CD4-positive, CD25-positive, alpha-beta regulatory T cell (primary cell): ENCODE measurements around the gene TDRD7. TPM values are rescaled to one million over a fixed set of nuclear protein-coding genes. Genes with fewer than 3 reads are reported as not detected.

ENCODE experiments used
- ATAC-seq, 2 donors: fragments of 150-1000 bp; cut with Tn5 transposase; one replicate each; pipeline ENCODE4 v1.10.0; 2021; ENCODE audit warnings: low read depth in 2 of 2, moderate number of reproducible peaks in 2 of 2, moderate library complexity in 1 of 2
- DNase-seq, 3 donors: peaks; one replicate each; pipeline versions ENCODE4 v3.0.0 to v3.0.0-alpha.2; 2012 to 2022; ENCODE audit warnings: mixed read lengths in 1 of 3
- H3K27ac ChIP-seq: one replicate; pipeline ENCODE4 v1.7.0; 2013; ENCODE audit warnings: mild to moderate bottlenecking, low read length; ENCODE audit not compliant: insufficient read depth, poor library complexity, severe bottlenecking
- H3K27me3 ChIP-seq: one replicate; pipeline ENCODE4 v1.7.0; 2013; ENCODE audit warnings: low read length; ENCODE audit not compliant: control insufficient read depth, insufficient read depth
- H3K36me3 ChIP-seq: one replicate; pipeline ENCODE4 v1.7.0; 2013; ENCODE audit warnings: mild to moderate bottlenecking, low read length, moderate library complexity; ENCODE audit not compliant: control insufficient read depth, insufficient read depth
- H3K4me1 ChIP-seq: 2 replicates; pipeline ENCODE4 v1.7.0; 2013; ENCODE audit warnings: mild to moderate bottlenecking, low read length; ENCODE audit not compliant: insufficient read depth, control insufficient read depth, poor library complexity, severe bottlenecking
- H3K4me3 ChIP-seq: one replicate; pipeline ENCODE4 v1.7.0; 2013; ENCODE audit warnings: low read depth, mild to moderate bottlenecking, low read length, moderate library complexity
- H3K9me3 ChIP-seq, 2 experiments: 1 replicate in 1 of 2; 2 replicates in 1 of 2; pipeline ENCODE4 v1.7.0; 2013; ENCODE audit warnings: low read length in 2 of 2, mild to moderate bottlenecking in 1 of 2, moderate library complexity in 1 of 2; ENCODE audit not compliant: control insufficient read depth in 2 of 2
- H3K27ac Mint-ChIP-seq, 3 donors: one replicate each; pipeline ENCODE4 v1.8.0; 2020 to 2022; ENCODE audit warnings: mild to moderate bottlenecking in 3 of 3, mixed read lengths in 3 of 3, moderate library complexity in 2 of 3
- H3K27me3 Mint-ChIP-seq: one replicate; pipeline ENCODE4 v1.8.0; 2022; ENCODE audit warnings: mild to moderate bottlenecking, mixed read lengths
- H3K36me3 Mint-ChIP-seq: one replicate; pipeline ENCODE4 v1.8.0; 2020; ENCODE audit warnings: mixed read lengths
- H3K4me1 Mint-ChIP-seq, 4 donors: one replicate each; pipeline ENCODE4 v1.8.0; 2020 to 2022; ENCODE audit warnings: mixed read lengths in 4 of 4, mild to moderate bottlenecking in 1 of 4
- H3K4me3 Mint-ChIP-seq, 4 donors: one replicate each; pipeline ENCODE4 v1.8.0; 2020 to 2022; ENCODE audit warnings: mild to moderate bottlenecking in 4 of 4, mixed read lengths in 4 of 4, moderate library complexity in 3 of 4
- H3K9me3 Mint-ChIP-seq, 7 donors: one replicate each; pipeline ENCODE4 v1.8.0; 2020 to 2022; ENCODE audit warnings: mixed read lengths in 7 of 7, mild to moderate bottlenecking in 3 of 7, moderate library complexity in 2 of 7
- polyA plus RNA-seq, 4 donors: library from polyadenylated mRNA; unstranded; fragments of 300-500 nt; fragmentation: Illumina TruSeq; gene quantifications; one replicate each; pipeline ENCODE4 v1.2.3, GENCODE V29; 2021
- total RNA-seq: library from RNA; stranded (reverse); gene quantifications from one replicate; pipeline ENCODE4 v1.2.3, GENCODE V29; 2022

The TDRD7 gene
- total and polyA plus RNA-seq, 5 donors from 2014 or later: 5.1 to 10.3 (median 8.1) TPM

DNA sequence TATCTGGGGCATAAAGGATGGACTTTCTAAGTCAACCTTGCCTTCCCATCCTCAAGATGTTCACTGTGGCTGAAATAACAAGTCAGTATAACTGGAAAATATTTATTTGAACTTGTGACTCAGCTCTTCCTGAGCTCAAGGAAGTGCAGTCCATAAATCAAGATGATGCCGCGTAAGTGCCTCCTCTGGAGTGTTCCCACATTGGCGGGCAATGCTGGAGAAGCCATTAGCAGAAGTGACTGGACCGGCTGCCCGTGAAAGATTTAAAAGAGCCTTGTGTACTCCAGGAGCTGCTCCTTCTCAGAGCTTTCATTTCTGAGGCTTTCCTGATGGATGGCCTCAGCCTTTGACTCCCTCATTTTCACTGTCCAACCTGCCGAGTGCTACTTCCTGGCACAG lies 107.0 kb downstream of the TDRD7 start:
- H3K4me3 Mint-ChIP-seq: no peak overlapping the region
- peaks cover 0 to 3% (median 0%) of the 10 kb centered on the region in 7 donors for H3K9me3 Mint-ChIP-seq
- Histone ChIP-seq H3K27ac (no peak overlapping the region), H3K4me1 (no peaks in the 10 kb centered on the region), H3K27me3 (peaks cover 2% of the 10 kb centered on the region), H3K36me3 (no peaks in the 10 kb centered on the region), H3K4me3 (no peak overlapping the region), H3K9me3 (no peaks in the 10 kb centered on the region)
- DNase-seq (no peak), ATAC-seq (no peak)
- no peaks in the 10 kb centered on the region for H3K4me1 Mint-ChIP-seq
- H3K36me3 Mint-ChIP-seq: no peaks in the 10 kb centered on the region
- peaks cover 28% of the 10 kb centered on the region for H3K27me3 Mint-ChIP-seq
- no peak overlapping the region for H3K27ac Mint-ChIP-seq

DNA sequence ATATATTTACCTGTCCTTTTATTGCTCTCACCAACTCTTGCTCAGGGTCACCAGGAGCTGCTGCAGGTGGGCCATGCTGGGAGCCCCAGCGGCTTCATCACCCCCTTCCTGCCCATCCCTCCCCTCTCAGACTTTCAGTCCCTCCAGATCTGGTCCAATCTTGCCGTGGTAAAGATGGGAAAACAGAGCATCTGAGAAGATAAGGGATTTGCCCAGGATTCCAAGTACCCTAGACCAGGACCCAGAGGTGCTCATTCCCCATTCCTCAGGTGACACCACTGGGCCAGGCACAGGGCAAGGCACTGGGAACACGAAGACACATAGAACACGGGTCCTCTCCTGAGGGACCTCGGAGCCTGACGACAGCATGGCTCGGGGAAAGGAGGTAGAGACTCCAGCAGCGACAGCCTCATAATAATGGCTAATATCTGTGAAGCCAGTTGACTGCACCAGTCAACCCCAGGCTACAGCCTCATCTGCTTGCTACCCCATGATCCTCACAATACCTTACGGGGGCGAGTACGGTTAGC lies 107.6 kb downstream of the TDRD7 start:
- peaks cover 2% of the 10 kb centered on the region for H3K27me3 ChIP-seq
- Mint-ChIP-seq H3K27me3 (peaks cover 28% of the 10 kb centered on the region), H3K36me3 (no peaks in the 10 kb centered on the region), H3K27ac (no peak overlapping the region), H3K4me3 (no peak overlapping the region), H3K9me3 (peaks cover 0 to 3% (median 0%) of the 10 kb centered on the region in 7 donors), H3K4me1 (no peaks in the 10 kb centered on the region)
- H3K4me1 ChIP-seq: no peaks in the 10 kb centered on the region
- no peak overlapping the region for H3K27ac ChIP-seq
- DNase-seq: no peak
- H3K4me3 ChIP-seq: no peak overlapping the region
- H3K36me3 ChIP-seq: no peaks in the 10 kb centered on the region
- no peak for ATAC-seq
- no peaks in the 10 kb centered on the region for H3K9me3 ChIP-seq

DNA sequence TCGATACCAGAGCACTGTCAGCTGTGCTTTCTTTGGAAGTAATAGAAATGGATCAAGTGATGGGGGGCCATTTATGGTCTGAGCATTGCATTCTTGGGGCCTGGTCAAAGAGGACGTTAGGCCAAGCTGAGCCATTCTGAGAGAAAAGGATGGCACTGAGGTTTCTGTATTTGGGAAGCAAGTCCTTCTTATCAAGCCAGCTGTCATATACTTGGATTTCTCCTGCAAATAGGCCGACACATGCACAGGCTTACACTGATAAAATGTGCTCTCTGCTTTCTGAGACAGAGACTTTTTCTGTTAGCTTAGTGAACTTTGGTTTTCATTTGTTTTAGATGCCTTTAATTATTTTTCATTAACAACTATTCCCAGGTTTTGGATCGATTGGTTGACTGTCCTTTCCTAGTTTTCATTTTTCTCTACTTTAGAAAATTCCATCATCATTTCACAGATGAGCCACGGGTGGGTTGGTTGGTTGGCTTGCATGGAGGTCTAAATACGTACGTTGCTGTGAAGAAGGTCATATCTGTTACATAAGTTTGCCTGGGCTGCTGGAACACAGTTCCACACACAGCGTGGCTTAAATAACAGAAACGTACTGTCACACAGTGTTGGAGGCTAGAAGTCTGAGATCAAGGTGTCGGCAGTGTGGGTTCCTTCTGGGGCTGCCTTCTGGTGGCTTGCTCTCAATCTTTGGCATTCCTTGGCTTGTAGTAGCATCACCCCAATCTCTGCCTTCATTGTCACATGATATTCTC lies 109.9 kb downstream of the TDRD7 start:
- Histone ChIP-seq H3K4me1 (no peaks in the 10 kb centered on the region), H3K27me3 (peaks cover 2% of the 10 kb centered on the region), H3K9me3 (no peaks in the 10 kb centered on the region), H3K27ac (no peak overlapping the region), H3K4me3 (no peak overlapping the region), H3K36me3 (no peaks in the 10 kb centered on the region)
- peaks cover 24% of the 10 kb centered on the region for H3K27me3 Mint-ChIP-seq
- H3K36me3 Mint-ChIP-seq: no peaks in the 10 kb centered on the region
- H3K27ac Mint-ChIP-seq: no peak overlapping the region
- peaks cover 0 to 3% (median 0%) of the 10 kb centered on the region in 7 donors for H3K9me3 Mint-ChIP-seq
- no peak overlapping the region for H3K4me3 Mint-ChIP-seq
- no peak for DNase-seq
- no peaks in the 10 kb centered on the region for H3K4me1 Mint-ChIP-seq
- ATAC-seq: no peak

DNA sequence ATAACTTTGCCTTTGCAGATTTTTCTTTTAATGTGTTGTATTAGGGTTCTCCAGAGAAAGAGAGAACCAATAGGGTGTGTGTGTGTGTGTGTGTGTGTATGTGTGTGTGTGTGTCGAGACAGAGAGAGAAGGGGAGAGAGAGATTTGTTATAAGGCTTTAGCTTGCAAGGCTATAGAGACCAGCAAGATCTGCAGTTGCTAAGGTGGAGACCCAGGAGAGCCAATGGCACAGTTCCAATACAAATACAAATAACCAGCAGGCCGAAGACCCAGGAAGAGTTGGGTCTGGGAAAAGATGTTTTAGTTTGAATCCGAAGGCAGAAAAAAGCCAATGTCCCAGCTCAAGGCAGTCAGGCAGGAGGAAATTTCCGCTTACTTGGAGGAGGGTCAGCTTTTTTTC lies 112.5 kb downstream of the TDRD7 start:
- H3K9me3 Mint-ChIP-seq: no peaks in the 10 kb centered on the region
- no peaks in the 10 kb centered on the region for H3K36me3 Mint-ChIP-seq
- no peak overlapping the region for H3K4me3 Mint-ChIP-seq
- Histone ChIP-seq H3K9me3 (no peaks in the 10 kb centered on the region), H3K4me1 (no peaks in the 10 kb centered on the region), H3K4me3 (no peak overlapping the region), H3K27me3 (no peaks in the 10 kb centered on the region), H3K36me3 (no peaks in the 10 kb centered on the region), H3K27ac (no peak overlapping the region)
- no peak for ATAC-seq
- no peak overlapping the region for H3K27ac Mint-ChIP-seq
- H3K4me1 Mint-ChIP-seq: peaks cover 0 to 8% (median 0%) of the 10 kb centered on the region in 4 donors
- no peak for DNase-seq
- peaks cover 8% of the 10 kb centered on the region for H3K27me3 Mint-ChIP-seq

DNA sequence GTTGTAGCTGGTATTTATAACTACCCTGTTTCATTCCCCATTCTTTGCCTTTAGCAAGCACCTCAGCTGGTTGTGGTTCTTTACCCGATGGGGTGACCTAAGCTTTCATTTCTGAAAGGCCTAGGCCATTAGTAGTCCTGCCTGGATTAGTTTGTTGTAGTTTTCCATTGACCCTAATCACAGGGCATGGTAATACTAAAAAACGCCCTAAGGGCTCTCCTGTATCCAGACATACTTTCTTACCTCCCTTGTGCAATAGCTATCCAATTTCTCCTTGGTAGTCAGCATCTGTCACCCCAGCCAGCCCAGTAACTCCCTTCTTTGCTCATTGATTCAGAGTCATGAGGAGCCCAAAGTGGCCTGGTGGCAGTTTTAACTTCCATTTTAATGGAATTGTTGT lies 113.6 kb downstream of the TDRD7 start:
- Histone ChIP-seq H3K27ac (no peak overlapping the region), H3K4me3 (no peak overlapping the region), H3K27me3 (no peaks in the 10 kb centered on the region), H3K9me3 (no peaks in the 10 kb centered on the region), H3K36me3 (no peaks in the 10 kb centered on the region), H3K4me1 (no peaks in the 10 kb centered on the region)
- no peaks in the 10 kb centered on the region for H3K9me3 Mint-ChIP-seq
- no peak overlapping the region for H3K4me3 Mint-ChIP-seq
- no peak overlapping the region for H3K27ac Mint-ChIP-seq
- H3K27me3 Mint-ChIP-seq: peaks cover 5% of the 10 kb centered on the region
- DNase-seq (no peak), ATAC-seq (no peak)
- peaks cover 0 to 14% (median 2%) of the 10 kb centered on the region in 4 donors for H3K4me1 Mint-ChIP-seq
- H3K36me3 Mint-ChIP-seq: no peaks in the 10 kb centered on the region

DNA sequence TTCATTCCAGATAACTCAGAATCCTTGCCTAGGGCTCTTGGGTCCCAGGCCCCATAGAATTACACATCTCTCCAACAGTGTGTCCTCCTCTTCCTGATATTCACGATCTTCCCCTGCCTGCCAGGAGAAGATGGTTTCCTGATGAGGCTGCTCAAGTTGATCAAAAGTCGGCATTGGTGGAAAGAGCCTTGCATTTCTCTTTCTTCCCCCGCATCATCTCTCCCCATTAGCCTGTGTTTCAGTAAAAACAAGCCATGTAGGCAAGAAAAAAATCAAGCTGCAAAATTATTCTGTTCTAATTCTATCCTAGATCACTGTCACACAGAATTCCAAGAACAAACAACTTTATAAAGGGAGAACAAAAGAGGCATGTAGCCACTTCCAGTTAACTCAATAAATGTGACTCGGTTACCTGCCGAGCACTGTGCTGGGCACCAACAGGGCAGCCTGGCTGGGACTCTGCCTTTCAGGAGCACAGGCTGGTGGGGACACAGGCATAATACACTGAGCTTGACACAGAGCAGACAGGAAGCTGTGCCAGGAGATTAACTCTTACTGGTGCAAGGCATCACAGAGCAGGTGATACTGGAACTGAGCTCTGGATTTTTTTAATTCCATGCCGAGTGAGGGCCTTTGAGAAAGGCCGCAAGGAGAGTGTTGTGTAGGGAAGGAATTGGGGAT lies 115.1 kb downstream of the TDRD7 start:
- no peaks in the 10 kb centered on the region for H3K9me3 Mint-ChIP-seq
- no peaks in the 10 kb centered on the region for H3K36me3 Mint-ChIP-seq
- H3K4me3 Mint-ChIP-seq: no peak overlapping the region
- H3K27me3 Mint-ChIP-seq: peaks cover 5% of the 10 kb centered on the region
- no peaks in the 10 kb centered on the region for H3K9me3 ChIP-seq
- peaks cover 0 to 14% (median 2%) of the 10 kb centered on the region in 4 donors for H3K4me1 Mint-ChIP-seq
- H3K36me3 ChIP-seq: no peaks in the 10 kb centered on the region
- H3K27me3 ChIP-seq: no peaks in the 10 kb centered on the region
- no peak for DNase-seq
- no peak overlapping the region for H3K4me3 ChIP-seq
- no peak for ATAC-seq
- H3K27ac ChIP-seq: no peak overlapping the region
- H3K27ac Mint-ChIP-seq: no peak overlapping the region
- no peaks in the 10 kb centered on the region for H3K4me1 ChIP-seq

DNA sequence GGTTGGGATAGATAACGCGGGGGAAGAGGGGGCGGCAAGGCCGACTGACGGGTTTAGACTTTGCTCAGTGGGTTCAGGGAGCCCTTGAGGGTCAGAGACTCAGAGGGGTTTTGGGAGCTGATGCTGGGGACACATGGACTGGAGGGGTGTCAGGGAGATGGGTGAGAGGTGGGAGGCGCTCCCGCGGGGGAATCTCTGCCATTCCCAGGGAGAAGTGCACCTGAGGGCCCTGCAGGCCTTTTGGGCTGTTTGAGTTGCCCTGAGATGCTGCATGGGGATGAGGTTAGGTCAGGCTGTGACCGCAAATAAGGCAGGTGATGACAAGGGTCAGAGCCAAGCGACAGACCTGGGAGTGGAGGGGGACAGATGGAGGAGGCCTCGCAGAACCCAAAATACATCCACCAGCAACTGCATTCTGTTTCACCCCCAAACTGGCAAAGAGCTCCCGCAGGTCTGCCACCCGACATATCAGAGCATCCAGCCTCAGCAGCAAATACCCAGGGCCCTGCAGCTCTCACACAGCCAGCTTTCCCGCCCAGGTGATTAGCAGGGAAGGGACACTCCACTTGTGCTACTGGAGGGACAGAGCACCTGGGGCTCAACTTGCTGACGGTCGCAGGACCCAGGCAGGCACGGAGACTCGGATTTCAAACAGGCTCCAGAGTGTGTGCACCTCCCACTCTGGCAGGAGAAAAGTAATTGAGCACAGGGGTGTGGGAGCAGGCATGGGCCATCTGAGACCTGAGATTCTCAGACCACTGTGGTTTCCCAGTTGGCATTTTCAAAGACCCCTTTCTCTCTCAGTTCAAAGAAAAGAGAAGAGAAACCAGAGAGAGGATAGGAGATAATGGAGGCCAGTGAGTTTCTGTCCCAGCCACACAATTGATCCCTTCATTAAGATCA lies 116.0 kb downstream of the TDRD7 start:
- Mint-ChIP-seq H3K27me3 (peaks cover 5% of the 10 kb centered on the region), H3K36me3 (no peaks in the 10 kb centered on the region), H3K4me1 (peaks cover 0 to 14% (median 2%) of the 10 kb centered on the region in 4 donors), H3K9me3 (no peaks in the 10 kb centered on the region), H3K4me3 (no peak overlapping the region), H3K27ac (no peak overlapping the region)
- Histone ChIP-seq H3K27ac (no peak overlapping the region), H3K36me3 (no peaks in the 10 kb centered on the region), H3K4me1 (no peaks in the 10 kb centered on the region), H3K4me3 (no peak overlapping the region), H3K27me3 (no peaks in the 10 kb centered on the region), H3K9me3 (no peaks in the 10 kb centered on the region)
- no peak for ATAC-seq
- DNase-seq: no peak
